Measurements from ENCODE around the gene SLC9A9.

The SLC9A9 gene

GRCh38 chr3:143552851-143553250, 295.4 kb downstream of the SLC9A9 start:
- TF ChIP-seq CTCF (IDR thresholded peaks at IDR 0.05; ENCODE audit: insufficient read depth, low read length) (no peak), SPI1 (IDR thresholded peaks at IDR 0.05; ENCODE audit: borderline replicate concordance, low read depth) (no peak), REST (IDR thresholded peaks at IDR 0.05; ENCODE audit: insufficient replicate concordance, low read depth) (no peak), GABPA (IDR thresholded peaks at IDR 0.05; ENCODE audit: low read depth) (no peak), POLR2AphosphoS5 (IDR thresholded peaks at IDR 0.05; ENCODE audit: low read depth) (no peak)
- H3K27me3 ChIP-seq (ENCODE audit: insufficient read depth, poor library complexity, severe bottlenecking): no peaks in the 10 kb centered on the region
- no peak overlapping the region for H3K4me3 ChIP-seq (replicated peaks; ENCODE audit: insufficient read depth, low read length)
- no peak for DNase-seq (ENCODE audit: low read depth in 1 of 2, low spot score in 1 of 2)
- no peak overlapping the region for H3K27ac ChIP-seq (replicated peaks)

DNA sequence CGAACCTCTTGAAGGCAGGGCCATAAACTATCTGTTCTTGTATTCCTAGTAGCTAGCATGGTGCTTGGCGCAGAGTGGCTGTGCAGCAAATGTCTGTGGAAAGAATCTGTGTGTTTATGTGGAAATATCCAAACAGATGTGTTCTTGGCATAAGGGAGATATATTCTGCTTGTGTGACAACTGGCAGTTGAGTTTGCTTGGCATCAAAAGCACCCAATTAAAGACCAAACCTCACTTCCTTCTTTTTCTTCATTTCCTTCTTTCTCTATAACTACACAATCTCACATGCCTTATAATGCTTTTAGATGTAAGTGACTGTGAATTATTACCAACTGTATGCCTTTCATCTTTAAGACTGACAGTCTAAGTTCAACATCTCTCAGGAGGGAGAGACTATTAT, 296.5 kb downstream of the SLC9A9 start:
- H3K4me3 ChIP-seq (replicated peaks; ENCODE audit: insufficient read depth, low read length): no peak overlapping the region
- H3K27ac ChIP-seq (replicated peaks): no peak overlapping the region
- TF ChIP-seq SPI1 (IDR thresholded peaks at IDR 0.05; ENCODE audit: borderline replicate concordance, low read depth) (peak; percentile 75), GABPA (IDR thresholded peaks at IDR 0.05; ENCODE audit: low read depth) (no peak)
- DNase-seq (ENCODE audit: low read depth in 1 of 2, low spot score in 1 of 2): no peak
- H3K27me3 ChIP-seq (ENCODE audit: insufficient read depth, poor library complexity, severe bottlenecking): no peaks in the 10 kb centered on the region

DNA sequence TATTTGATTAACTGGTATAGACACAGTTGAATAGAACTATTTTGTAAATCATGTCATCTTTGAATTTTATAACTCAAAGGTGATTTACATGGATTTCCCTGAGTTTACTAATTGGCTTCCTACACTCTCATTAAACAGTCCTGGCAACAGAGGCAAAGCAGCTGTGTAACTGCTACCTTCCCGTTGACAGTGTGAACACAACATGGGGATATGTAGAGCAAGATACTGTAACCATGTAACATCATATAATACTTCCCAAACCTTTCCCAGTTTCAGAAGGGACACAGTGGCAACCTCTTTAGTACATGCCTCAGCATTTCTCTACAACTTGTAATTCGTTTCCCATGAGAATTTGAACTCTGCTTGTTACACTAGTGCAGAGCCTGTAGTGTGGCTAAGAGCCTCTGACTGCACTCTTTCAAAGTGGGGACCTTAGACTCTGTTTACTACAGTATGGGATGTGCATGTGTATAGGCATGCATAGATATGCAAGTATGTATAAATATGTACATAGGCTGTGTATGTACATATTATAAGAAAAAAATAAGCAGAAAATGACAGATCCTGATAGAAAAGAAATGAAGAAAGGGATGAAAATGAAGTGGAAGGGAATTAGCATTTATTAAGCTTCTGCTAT, 299.3 kb downstream of the SLC9A9 start:
- Histone ChIP-seq H3K27me3 (ENCODE audit: insufficient read depth, poor library complexity, severe bottlenecking) (no peaks in the 10 kb centered on the region), H3K27ac (replicated peaks) (no peak overlapping the region), H3K4me3 (replicated peaks; ENCODE audit: insufficient read depth, low read length) (no peak overlapping the region)
- no peak for TF ChIP-seq REST (IDR thresholded peaks at IDR 0.05; ENCODE audit: insufficient replicate concordance, low read depth)
- TF ChIP-seq POLR2AphosphoS5 (IDR thresholded peaks at IDR 0.05; ENCODE audit: low read depth): no peak
- no peak for TF ChIP-seq SPI1 (IDR thresholded peaks at IDR 0.05; ENCODE audit: borderline replicate concordance, low read depth)
- DNase-seq (ENCODE audit: low read depth in 1 of 2, low spot score in 1 of 2): no peak

DNA sequence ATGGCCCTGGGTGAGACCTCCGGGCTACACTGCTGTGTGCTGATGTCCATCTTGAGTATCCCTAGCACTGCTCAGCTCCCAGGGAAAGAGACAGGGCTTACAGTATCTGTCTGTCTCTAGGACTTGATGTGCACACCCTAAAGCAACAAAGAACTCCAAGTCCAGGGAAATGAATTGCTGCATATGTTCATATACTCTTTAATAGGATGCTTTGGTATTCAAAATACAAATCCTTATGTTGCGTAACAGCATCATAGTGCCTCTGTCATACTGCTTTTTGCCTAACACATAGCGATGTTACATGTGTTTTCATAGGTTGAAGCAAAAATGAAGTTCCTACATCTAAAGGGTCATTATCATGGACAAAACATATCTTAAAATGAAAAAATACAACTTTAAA, 299.9 kb downstream of the SLC9A9 start:
- TF ChIP-seq POLR2AphosphoS5 (IDR thresholded peaks at IDR 0.05; ENCODE audit: low read depth) (no peak), CTCF (IDR thresholded peaks at IDR 0.05; ENCODE audit: insufficient read depth, low read length) (no peak), GABPA (IDR thresholded peaks at IDR 0.05; ENCODE audit: low read depth) (no peak), REST (IDR thresholded peaks at IDR 0.05; ENCODE audit: insufficient replicate concordance, low read depth) (no peak), SPI1 (IDR thresholded peaks at IDR 0.05; ENCODE audit: borderline replicate concordance, low read depth) (no peak)
- H3K27ac ChIP-seq (replicated peaks): no peak overlapping the region
- no peak overlapping the region for H3K4me3 ChIP-seq (replicated peaks; ENCODE audit: insufficient read depth, low read length)
- DNase-seq (ENCODE audit: low read depth in 1 of 2, low spot score in 1 of 2): no peak
- H3K27me3 ChIP-seq (ENCODE audit: insufficient read depth, poor library complexity, severe bottlenecking): no peaks in the 10 kb centered on the region

Data from HL-60 (cell line).